ENCODE results near the gene ALDOA.
"Not testable (repeated sequence)": the region's sequence is repeated elsewhere in the genome, so short reads cannot be mapped to it uniquely, and the experiment has no call there.

Gene ALDOA

DNA sequence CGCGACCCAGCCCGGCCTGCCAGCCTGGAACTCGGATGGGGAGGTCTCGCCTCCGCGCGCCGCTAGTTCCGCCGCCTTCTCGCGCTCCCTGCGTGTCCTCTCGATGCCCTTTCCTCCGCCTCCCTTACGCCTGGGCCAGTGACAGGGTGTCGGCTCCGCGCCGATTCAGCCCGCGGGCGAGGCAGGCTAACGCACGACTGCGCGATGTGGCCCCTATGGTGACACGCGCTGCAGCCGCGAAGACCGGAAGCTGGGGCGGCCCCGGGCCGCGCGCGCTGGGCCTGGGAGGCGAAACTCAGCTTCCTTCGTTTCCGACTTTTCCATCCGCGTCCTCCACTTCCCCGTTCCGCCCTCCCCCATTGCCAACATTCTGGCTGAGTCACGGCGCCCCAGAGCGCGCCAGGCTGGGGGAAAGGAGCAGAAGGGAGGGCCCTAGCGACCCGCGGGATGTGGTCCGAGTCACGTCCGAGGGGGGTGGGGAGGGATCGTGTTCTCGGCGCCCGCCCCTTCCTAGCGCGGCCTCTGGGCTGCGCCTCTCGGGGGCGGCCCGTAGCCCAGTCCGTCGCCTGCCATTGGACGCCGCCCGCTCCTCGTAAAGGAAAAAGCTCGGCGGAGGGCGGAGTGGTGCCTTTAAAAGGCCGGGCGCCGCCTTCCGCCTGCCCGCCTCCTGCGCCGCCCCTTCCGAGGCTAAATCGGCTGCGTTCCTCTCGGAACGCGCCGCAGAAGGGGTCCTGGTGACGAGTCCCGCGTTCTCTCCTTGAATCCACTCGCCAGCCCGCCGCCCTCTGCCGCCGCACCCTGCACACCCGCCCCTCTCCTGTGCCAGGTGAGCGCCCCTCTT lies at the start of gene ALDOA:
Gene ALDOA (plus strand): TSS at position 659 of the 841 bp plus-strand sequence. CDS start 1,138 bp downstream, outside the sequence.
- DNase-seq, result peak; percentile 97

DNA sequence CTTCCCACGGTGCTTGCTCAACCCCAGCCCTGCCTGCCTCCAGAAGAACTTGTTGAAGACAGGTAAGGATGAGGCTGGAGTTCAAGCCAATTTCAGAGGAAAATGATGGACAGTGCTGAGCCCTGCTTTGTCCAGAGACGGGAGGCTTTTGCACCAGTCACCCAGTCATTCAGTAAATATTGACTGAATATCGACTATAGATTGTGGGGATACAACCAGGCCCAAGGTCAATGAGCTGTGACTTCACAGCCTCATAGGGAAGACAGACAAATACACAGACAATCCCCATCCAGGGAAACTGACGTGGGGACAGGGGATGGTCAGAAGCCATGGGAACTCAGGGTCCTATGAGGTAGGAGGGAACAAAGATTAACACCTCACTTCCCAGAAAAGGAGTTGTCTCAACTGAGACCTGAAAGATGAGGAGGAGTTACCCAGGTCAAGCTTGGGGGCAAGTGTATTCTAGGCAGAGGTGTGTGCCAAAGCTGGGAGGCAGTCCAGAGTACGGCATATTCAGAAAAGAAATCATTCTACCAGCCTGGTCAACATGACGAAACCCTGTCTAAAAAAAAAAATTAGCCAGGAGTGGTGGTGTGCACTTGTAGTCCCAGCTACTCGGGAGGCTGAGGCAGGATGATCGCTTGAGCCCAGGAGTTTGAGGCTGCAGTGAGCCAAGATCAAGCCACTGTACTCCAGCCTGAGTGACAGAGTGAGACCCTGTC lies 48.8 kb upstream of the ALDOA start:
- no peak for DNase-seq

DNA sequence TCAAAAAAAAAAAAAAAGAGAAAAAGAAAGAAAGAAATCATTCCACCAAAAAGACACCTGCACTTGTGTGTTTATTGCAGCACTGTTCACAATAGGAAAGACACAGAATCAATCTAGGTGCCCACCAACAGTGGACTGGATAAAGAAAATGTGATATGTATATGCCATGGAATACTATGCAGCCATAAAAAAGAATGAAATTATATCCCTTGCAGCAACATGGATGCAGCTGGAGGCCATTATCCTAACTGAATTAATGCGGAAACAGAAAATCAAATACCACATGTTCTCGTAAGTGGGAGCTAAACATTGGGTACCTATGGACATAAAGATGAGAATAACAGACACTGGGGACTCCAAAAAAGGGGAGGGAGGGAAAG lies 48.3 kb upstream of the ALDOA start:
- no peak for DNase-seq

DNA sequence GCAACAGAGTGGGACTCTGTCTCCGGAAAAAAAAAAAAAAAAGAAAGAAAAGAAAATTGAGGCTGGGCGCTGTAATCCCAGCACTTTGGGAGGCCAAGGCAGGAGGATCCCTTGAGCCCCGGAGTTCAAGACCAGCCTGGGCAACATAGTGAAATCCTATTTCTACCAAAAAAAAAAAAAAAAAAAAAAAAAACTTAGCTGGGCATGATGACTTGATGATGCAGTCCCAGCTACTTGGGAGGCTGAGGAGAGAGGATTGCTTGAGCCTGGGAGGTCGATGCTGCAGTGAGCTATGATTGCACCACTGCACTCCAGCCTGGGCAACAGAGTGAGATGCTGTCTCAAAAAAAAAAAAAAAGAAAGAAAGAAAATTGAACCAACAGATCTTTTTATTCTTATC lies 47.6 kb upstream of the ALDOA start:
- DNase-seq, result not testable (repeated sequence)

DNA sequence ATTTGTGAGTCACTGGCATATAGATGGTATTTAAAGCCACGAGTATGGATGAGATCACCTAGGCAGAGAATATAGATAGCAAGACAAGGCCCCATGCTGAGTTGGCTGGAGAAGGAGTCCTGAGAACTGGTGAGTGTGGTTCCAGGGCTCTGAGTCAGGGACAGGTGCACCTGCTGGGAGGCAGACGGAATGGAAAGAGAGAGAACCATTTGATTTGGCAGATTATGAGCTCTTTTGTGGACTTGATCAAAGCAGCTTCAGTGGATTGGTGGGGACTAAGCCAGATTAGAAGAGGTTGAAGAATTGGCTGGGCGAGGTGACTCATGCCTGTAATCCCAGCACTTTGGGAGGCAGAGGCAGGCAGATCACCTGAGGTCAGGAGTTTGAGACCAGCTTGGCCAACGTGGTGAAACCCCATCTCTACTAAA lies 46.8 kb upstream of the ALDOA start:
- no peak for DNase-seq

DNA sequence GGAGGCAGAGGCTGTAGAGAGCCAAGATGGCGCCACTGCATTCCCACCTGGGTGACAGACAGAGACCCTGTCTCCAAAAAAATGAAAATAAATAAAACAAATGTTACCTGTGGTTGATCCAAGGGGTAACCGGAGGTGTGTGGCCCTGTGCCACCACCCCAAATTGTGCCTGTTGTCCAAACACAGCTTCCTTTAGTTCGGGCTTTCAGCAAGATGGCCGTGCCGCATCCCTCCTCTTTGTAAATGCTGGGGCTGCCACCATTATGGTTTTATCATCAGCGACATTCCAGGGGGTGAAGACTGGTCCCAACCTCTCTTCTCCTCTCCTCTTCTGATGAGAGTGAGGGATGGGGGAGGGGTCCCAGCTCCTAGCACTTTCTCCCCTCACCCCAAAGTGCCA lies 42.7 kb upstream of the ALDOA start, which contains the start of gene C16orf92:
Gene C16orf92 (plus strand): TSS at position 312 of the 400 bp plus-strand sequence. CDS start 143 bp downstream, outside the sequence.
- no peak for DNase-seq

DNA sequence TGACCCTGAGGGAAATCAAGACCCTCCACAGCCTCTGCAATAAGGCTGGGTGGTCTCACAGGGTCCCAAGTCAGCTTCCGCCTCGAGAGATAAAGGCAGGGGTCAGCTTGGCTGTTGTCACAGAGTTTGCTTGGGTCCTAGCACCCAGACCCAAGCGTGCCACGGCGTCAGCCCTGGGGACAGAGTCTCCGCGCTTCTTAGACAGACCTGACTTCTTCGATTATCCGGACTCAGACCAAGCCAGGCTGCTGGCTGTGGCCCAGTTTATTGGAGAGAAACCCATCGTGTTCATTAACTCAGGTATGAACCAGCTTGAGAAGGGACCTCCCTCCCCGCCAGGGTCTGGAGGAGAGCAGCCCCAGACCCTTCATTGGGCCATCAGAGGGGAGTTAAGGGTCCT lies 42.0 kb upstream of the ALDOA start:
- no peak for DNase-seq

DNA sequence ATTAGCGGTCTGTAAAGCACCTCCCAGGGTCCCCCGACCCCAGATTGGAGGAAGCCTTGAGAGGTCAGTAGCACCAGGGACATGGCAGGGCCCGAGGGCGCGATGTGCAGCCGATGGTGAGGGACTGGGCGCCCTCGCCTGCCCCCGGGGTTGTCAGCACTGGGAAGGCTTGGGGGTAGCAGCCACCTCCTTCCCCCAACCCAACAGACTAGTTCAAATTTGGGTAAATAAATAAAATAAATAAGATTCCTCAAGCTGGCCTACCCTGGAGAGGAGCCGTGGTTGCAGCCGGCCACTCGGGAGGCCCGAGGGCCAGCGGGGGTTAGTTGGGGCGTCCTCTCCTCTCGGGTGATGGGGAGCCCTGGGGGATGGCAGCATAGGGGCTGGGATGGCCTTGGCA lies 41.1 kb upstream of the ALDOA start:
- no peak for DNase-seq

DNA sequence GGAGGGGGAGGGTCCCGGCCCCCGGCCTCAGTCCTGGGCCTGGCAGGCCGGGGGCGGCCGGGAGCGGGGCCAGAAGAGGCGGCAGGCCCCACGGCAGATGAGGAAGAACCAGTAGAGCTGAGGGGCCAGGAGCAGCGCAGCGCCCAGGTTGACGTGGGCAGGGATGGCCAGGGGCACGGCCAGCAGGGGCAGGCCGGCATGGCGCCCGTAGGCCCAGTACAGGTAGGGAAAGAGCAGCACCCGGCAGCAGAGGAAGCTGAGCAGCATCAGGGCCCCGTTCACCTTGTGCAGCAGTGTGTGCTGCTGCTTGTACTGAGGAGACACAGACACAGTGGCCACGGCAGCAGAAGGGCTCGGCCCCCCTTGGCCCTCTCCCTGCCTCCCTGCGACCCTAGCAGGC lies 40.4 kb upstream of the ALDOA start:
- no peak for DNase-seq

DNA sequence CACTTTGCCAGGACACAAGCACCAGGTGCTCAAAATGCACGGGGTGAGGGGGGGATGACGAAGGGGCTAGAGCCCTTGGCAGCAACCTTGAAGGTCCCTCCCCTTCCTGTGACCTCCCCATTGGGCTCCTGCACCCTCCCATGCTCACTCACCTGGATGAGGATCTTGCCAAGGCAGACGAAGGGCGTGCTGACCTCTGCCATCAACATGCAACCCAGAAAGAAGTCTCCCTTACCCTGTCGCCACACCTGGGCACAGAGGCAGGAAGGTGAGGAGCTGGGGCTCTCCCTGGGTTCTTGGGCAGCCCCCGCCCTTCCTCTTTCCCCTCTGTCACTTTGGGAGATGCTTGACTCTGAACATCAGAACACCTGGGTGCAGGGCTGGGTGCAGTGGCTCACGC lies 40.0 kb upstream of the ALDOA start:
- DNase-seq, result no peak

DNA sequence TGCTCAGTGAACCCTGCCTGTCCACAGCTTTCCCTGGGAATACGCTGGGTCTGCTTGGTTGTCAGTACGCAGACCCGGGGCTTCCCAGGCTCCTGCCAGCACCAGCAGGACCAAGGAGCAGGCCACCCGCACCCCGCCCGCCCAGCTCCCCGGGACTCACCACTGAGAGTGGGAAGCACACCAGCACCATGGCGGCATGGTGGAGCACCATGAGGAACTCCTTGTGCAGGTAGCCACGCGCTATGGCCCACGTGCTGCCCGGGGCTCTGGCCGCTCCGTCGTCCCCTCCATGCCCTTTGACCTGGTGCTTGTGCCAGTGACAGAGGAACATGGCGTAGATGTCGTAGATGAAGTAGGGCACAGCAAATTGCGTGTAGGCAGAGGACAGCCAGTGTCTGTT lies 39.1 kb upstream of the ALDOA start:
- no peak for DNase-seq

DNA sequence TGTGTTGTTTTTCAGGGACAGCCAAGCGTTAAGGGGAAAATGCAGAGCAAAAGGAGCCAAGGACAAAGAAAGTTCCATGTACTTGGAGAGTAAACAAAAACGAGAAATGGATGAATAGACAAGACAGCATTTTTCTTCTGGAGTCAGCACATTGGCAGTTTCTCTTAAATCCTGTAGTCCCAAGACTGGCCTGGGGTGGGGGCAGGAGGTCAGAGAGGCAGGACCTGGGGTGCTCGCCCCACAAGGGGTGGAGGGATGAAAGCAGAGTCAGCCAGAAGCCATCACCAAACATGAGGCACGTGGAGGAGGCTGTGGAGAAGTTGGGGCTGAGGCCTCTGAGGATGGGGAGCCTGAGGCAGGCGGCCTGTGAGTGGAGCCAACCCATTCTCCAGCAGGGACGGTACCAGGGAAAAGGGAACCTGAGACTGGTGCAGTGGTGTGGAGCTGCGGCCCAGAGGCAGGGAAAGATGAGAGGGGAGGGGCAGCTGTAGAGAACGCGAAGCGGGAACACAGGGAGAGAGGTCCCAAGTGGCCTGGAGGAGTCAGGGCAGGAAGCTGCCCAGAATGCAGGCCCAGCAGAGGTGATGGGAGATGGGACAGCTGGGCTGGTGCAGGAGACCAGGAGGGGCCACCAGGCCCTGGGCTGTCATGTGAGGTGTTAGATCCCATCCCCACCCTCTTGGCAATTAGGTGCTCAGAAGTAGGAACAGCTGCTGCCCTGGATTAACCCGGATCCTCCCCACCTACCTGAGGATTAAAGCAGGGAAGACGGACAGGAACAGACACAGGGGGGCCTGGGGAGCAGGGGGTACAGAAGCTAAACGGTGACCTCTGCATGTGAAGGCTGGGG lies 37.7 kb upstream of the ALDOA start:
- no peak for DNase-seq

DNA sequence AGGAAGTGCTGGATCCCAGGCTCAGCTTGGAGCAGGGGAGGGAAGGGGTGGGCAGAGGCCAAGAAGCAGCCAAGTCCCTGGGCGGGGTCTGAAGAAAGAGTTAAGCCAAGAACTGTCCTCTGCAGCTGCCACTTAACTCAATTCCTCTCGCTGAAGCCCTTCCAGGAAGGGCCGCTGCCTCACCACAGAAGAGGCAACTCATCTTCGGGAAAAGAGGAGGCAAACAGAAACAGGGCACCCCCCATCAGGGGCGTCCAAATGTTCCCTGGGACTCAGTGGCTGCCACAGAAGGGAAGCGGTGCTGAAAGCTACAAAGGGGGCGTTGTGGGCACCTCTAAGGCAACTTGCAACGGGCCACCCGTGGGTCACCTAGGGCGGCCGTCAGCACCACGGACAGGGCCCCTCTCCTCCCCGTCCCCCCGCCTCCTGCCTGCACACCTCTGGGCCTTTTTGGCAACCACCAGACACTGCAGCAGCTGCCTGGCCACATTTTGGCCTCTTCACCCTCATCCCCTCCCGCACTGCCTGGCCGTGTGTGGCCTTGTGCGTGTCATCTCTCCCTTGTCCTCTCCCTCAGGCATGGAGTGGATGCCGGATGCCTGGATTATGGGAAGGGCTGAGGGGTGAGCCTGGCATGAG lies 37.0 kb upstream of the ALDOA start:
- DNase-seq, result no peak

DNA sequence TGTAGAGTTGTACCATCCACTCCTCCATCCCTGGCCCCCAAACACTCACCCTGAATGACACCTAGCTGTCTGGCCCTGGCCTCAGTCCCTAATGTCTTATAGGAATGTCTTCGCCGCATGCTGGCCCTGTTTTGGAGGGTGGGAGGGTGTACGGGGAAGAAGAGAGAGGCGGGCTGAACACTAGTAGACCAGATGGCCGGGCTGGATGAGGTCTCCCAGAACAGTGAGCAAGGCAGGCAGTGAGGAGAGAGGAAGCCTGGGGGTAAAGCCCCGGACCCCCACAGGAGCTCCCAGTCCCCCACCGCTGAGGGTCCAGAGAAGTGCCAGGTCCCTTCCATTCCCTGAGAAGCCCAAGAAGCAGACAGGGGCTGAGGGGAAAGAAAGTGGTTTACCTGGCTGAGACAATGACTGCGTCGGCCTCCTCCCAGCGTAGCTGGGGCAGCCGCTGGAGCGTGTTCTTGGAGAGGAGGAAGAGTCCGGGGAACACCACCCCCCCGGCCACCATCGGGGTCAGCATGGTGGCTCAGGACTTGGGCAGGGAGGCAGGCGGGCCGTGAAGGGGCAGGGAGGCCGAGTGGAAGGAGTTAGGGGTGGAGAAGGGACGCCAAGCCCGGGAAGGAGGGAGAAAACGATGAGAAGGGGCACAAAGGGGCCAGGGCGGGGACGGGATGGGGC lies 35.4 kb upstream of the ALDOA start:
- DNase-seq, result no peak

DNA sequence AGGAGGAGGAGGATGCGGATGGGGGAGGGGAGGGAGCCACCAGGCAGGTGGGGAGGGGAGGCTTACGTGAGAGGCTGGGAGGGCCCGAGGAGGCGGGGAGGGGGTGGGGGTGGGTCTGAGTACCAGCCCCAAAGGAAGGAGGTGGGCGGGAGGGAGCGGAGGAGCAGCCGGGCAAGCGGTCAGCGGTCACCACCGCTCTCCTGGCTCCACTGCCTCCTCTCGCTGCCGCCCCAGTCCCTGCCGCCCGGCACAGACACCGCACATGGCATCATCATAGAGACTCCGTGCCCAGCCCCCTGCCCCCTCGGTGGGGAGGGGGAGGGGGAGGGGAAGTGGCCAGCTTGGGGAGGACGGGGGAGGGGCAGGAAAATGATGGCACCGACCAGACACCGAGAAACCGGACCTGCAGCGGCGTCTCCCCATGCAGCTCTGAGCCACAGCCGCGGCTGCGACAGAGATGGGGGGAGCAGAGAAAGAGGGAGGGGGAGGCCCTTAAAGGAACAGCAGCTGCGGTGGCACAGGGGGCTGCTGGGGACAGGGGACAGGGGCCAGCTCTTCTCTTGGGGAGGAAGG lies 34.6 kb upstream of the ALDOA start, which contains the start of gene TLCD3B:
Gene TLCD3B (minus strand): TSS at position 431 of the 573 bp plus-strand sequence. CDS start 744 bp downstream, outside the sequence.
- DNase-seq, result no peak

DNA sequence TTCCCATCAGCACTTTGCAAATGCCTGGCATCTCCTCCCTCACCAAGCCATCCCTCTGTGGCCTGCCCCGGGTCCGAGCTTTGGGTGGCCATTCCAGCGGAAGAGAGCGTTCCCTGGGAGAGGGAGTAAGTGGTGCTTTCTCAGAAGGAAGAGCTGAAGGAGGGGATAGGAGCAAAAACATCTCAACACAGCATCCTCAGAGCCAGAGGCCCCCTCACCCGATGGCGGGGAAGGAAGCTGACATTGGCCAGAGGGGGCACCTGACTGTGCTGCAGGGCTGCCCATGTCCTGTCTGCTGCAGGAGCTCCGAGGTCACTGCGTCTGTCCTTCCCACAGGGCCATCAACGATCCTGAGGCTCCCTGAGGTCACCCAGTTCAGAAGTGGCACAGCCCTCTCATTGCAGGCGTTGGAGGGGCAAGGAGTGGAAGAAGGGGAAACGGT lies 34.1 kb upstream of the ALDOA start:
- DNase-seq, result no peak

DNA sequence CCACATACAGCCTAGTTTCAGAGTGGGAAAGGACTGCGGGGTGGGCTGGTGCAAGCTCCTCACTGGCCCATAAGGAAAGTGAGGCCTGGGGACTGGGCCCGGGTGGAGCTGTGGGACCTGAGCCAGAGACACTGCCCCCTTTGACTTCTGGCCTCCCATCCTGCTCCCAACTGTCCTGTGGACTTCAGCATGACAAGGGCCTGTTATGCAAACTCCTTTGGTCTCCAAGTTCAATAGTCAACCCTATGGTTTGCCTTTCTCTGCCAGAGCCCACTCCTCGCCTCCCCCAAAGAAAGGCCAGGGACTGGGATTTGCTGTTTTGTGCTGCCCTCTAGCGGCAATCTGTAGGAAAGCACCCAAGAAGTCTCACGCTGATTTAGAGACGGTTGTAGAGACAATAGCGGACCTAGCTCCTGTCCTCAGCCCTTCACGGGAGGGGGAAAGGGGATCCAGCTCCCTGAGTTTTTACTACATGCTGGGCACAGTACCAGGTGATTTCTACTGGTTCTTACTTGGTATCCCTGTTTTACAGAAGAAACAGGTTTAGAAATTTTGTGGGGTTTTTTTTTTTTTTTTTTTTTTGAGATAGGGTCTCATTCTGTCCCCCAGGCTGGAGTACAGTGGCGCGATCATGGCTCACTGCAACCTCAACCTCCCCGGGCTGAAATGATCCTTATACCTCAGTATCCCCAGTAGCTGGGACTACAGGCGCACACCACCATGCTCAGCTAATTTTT lies 33.3 kb upstream of the ALDOA start:
- peak; percentile 76 for DNase-seq

DNA sequence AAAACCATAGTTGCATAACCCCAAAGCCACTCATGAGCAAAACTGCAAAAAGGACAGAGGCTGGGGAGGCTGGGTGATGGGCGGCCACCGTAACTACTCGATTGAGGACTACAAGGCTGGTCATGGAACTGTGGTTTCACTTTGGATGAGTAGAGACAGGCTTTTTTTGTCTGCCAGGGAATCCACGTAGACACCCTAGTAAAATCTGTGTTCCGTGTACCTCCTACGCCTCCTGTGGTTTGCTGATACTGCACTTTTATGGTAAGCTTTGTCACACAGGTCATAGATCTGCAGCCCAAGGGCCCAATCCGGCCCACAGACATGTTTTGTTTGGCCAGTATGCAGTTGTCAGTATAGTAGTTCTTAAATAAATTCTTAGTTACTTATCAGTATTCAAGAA lies 32.3 kb upstream of the ALDOA start:
- DNase-seq, result peak; percentile 35

DNA sequence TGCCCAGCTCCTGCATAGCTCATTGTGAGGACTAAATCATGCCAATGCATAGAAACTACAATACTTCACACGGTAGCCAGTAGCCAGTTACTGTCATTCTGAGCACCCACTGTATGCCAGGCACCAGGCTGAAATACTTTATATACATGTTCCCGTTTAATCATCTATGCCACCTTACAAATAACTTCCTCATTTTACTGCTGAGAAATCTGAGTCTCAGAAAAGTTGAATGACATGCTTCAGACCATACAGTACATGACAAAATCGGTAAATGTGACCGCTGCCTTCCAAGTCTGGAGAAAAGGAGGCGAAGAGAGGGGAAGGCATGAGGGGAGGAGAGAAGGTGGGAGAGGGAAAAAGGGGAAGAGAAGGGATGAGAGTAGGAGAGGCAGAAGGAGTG lies 25.3 kb upstream of the ALDOA start:
- DNase-seq, result no peak

DNA sequence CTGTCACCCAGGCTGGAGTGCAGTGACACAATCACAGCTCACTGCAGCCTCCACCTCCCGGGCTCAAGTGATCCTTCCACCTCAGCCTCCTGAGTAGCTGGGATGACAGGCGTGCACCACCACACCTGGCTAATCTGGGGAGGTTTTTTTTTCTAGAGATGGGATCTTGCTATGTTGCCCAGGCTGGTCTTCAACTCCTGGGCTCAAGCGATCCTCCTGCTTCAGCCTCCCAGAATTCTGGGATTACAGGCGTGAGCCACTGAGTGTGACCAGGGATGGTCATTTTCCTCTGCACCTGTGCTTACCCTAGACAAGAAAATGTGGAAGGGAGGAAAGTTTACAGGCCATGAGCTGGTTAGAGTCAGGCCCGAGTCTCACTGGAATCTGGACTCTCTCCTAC lies 24.9 kb upstream of the ALDOA start:
- DNase-seq, result not testable (repeated sequence)

DNA sequence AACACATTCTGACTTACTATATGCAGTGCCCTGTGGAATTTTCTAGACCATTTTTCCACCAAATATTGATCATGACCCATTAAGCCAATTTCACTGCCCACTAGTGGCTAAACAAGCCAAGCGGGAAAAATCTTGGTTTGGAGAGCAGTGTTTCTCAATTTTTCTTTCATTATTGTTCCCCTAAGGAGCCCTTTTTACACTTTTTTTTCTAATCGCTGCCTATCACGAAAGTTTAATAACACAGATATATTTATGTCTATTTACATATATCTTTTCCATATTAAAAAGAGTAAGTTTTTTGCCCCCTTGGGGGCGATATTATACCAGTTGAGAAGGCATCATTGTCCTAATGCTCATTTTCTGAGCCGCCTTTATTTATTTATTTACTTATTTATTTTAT lies 23.7 kb upstream of the ALDOA start:
- DNase-seq, result no peak
